DMS153 treated with DMSO at 0.1 percent for 48 hours (cell line): ENCODE data around the gene ZNF532.

Source experiments
- DNase-seq: peaks from one replicate; lab custom pipeline; 2025; ENCODE audit not compliant: unreplicated experiment; lab: John Stamatoyannopoulos, UW

The ZNF532 gene

GRCh38 chr18:59029663-59030429 lies 165.2 kb downstream of the ZNF532 start:
- DNase-seq: no peak

GRCh38 chr18:59032308-59032707 lies 167.6 kb downstream of the ZNF532 start:
- DNase-seq: no peak

- DNase-seq: no peak
Measured at GRCh38 chr18:59033359-59033758, 168.7 kb downstream of the ZNF532 start.

GRCh38 chr18:59033974-59034373 lies 169.3 kb downstream of the ZNF532 start:
- no peak for DNase-seq

GRCh38 chr18:59035591-59035990 lies 170.9 kb downstream of the ZNF532 start:
- no peak for DNase-seq
